Fibroblast of skin of right quadriceps (primary cell): ENCODE results near the gene PPP1R13B.
"Not testable (repeated sequence)": the region's sequence is repeated elsewhere in the genome, so short reads cannot be mapped to it uniquely, and the experiment has no call there.

Experiments used
- DNase-seq: peaks from one replicate; pipeline ENCODE4 v3.0.0-alpha.2; 2013

Gene PPP1R13B

GRCh38 chr14:103830511-103831270 lies 16.7 kb downstream of the PPP1R13B start:
- DNase-seq = no peak

GRCh38 chr14:103828315-103828967 lies 18.9 kb downstream of the PPP1R13B start:
- DNase-seq = no peak

- DNase-seq = no peak
Observed at GRCh38 chr14:103825101-103825500, 22.3 kb downstream of the PPP1R13B start.

- no peak for DNase-seq
Observed at GRCh38 chr14:103820908-103821307, 26.5 kb downstream of the PPP1R13B start.

GRCh38 chr14:103820382-103820781 lies 27.0 kb downstream of the PPP1R13B start:
- DNase-seq = no peak

- no peak for DNase-seq
Observed at GRCh38 chr14:103819503-103820307, 27.7 kb downstream of the PPP1R13B start.

GRCh38 chr14:103818870-103819269 lies 28.5 kb downstream of the PPP1R13B start:
- DNase-seq = no peak

- no peak for DNase-seq
Observed at GRCh38 chr14:103818422-103818821, 29.0 kb downstream of the PPP1R13B start.

GRCh38 chr14:103817595-103817994 lies 29.8 kb downstream of the PPP1R13B start:
- DNase-seq = no peak

- no peak for DNase-seq
Observed at GRCh38 chr14:103816991-103817390, 30.4 kb downstream of the PPP1R13B start.

GRCh38 chr14:103815253-103815652 lies 32.1 kb downstream of the PPP1R13B start:
- DNase-seq = no peak

GRCh38 chr14:103811189-103811588 lies 36.2 kb downstream of the PPP1R13B start:
- DNase-seq = no peak

- DNase-seq = peak; percentile 63
Observed at GRCh38 chr14:103808403-103809001, 38.9 kb downstream of the PPP1R13B start.

GRCh38 chr14:103806805-103807204 lies 40.6 kb downstream of the PPP1R13B start:
- DNase-seq = no peak

- DNase-seq = no peak
Observed at GRCh38 chr14:103805708-103806107, 41.7 kb downstream of the PPP1R13B start.

GRCh38 chr14:103803661-103804060 lies 43.7 kb downstream of the PPP1R13B start:
- peak; percentile 36 for DNase-seq

- DNase-seq = no peak
Observed at GRCh38 chr14:103802356-103802755, 45.0 kb downstream of the PPP1R13B start.

- peak; percentile 89 for DNase-seq
Observed at GRCh38 chr14:103801459-103801858, 45.9 kb downstream of the PPP1R13B start.

- peak; percentile 13 for DNase-seq
Observed at GRCh38 chr14:103793192-103793591, 54.2 kb downstream of the PPP1R13B start.

GRCh38 chr14:103788086-103788485 lies 59.3 kb downstream of the PPP1R13B start:
- no peak for DNase-seq

GRCh38 chr14:103782376-103782775 lies 65.0 kb downstream of the PPP1R13B start:
- DNase-seq = no peak

GRCh38 chr14:103776319-103776718 lies 71.1 kb downstream of the PPP1R13B start:
- not testable (repeated sequence) for DNase-seq

- no peak for DNase-seq
Observed at GRCh38 chr14:103775506-103775905, 71.9 kb downstream of the PPP1R13B start.
